K562 (cell line): ENCODE measurements around the gene BTBD16.

ENCODE experiments used
- BRCA1 ChIP-seq, 2 experiments: fragments of 450-650 bp in 1 of 2; sonication (generic) in 1 of 2; formaldehyde crosslinking in 1 of 2; IDR thresholded peaks; 2 replicates each; pipeline versions ENCODE4 v1.5.0 to v1.6.1; 2017 to 2020; ENCODE audit warnings: mild to moderate bottlenecking in 1 of 2, missing genetic modification reagents in 1 of 2
- CREB1 ChIP-seq, 2 experiments: sonication (generic) in 1 of 2; formaldehyde crosslinking in 1 of 2; IDR thresholded peaks; 2 replicates each; pipeline versions ENCODE4 v1.6.1 to v1.8.0; 2012 to 2022; ENCODE audit warnings: inconsistent platforms in 1 of 2, mild to moderate bottlenecking in 1 of 2, missing genetic modification reagents in 1 of 2, moderate library complexity in 1 of 2
- EZH2 ChIP-seq: IDR thresholded peaks from 2 replicates; pipeline ENCODE4 v1.6.1; 2012; ENCODE audit warnings: low read depth, mild to moderate bottlenecking, inconsistent platforms, low read length, borderline replicate concordance
- GABPA ChIP-seq: fragments of 200-800 bp; sonication (Bioruptor generic); conservative IDR thresholded peaks from 2 replicates; pipeline ENCODE4 v1.6.1; 2016; ENCODE audit warnings: low read depth, missing genetic modification characterization, missing compliant biosample characterization
- NFIC ChIP-seq: fragments of 450-650 bp; IDR thresholded peaks from 2 replicates; pipeline ENCODE4 v1.6.1; 2017; ENCODE audit warnings: mild to moderate bottlenecking, inconsistent platforms
- PHF20 ChIP-seq: fragments of 450-650 bp; IDR thresholded peaks from 2 replicates; pipeline ENCODE4 v1.6.1; 2018; ENCODE audit not compliant: partially characterized antibody
- POLR2A ChIP-seq: fragments of 450-650 bp; conservative IDR thresholded peaks from 2 replicates; pipeline ENCODE4 v1.6.1; 2016
- POLR2AphosphoS5 ChIP-seq: IDR thresholded peaks from 2 replicates; pipeline ENCODE4 v1.6.1; 2011; ENCODE audit warnings: mild to moderate bottlenecking, low read depth, low read length, moderate library complexity; ENCODE audit not compliant: control insufficient read depth, insufficient read depth
- SP2 ChIP-seq: IDR thresholded peaks from 2 replicates; pipeline ENCODE4 v1.6.1; 2011; ENCODE audit warnings: mild to moderate bottlenecking, low read depth, low read length, moderate library complexity; ENCODE audit not compliant: poor library complexity, severe bottlenecking; ENCODE audit errors: extremely low read depth
- ZNF121 ChIP-seq: sonication (generic); formaldehyde crosslinking; conservative IDR thresholded peaks from 2 replicates; pipeline ENCODE4 v1.8.0; 2022; ENCODE audit warnings: missing genetic modification reagents
- TF ChIP-seq, protein P1 (sequence below), 3 experiments: IDR thresholded peaks in 2 of 3; conservative IDR thresholded peaks in 1 of 3; 2 replicates each; pipeline ENCODE4 v1.5.1; 2011 to 2012; ENCODE audit warnings: low read length in 3 of 3, mild to moderate bottlenecking in 3 of 3, control low read depth in 2 of 3, improper control_type of control experiment in 1 of 3, inconsistent platforms in 1 of 3, low read depth in 1 of 3, mixed read lengths in 1 of 3, moderate library complexity in 1 of 3; ENCODE audit not compliant: insufficient read depth in 2 of 3
- TF ChIP-seq, protein P2 (sequence below): sonication (generic); formaldehyde crosslinking; IDR thresholded peaks from 2 replicates; pipeline ENCODE4 v1.5.0; 2020; ENCODE audit warnings: missing genetic modification reagents
- TF ChIP-seq, protein P3 (sequence below): sonication (generic); formaldehyde crosslinking; IDR thresholded peaks from 2 replicates; pipeline ENCODE4 v1.9.0; 2022; ENCODE audit warnings: mild to moderate bottlenecking, missing genetic modification reagents

DNA sequence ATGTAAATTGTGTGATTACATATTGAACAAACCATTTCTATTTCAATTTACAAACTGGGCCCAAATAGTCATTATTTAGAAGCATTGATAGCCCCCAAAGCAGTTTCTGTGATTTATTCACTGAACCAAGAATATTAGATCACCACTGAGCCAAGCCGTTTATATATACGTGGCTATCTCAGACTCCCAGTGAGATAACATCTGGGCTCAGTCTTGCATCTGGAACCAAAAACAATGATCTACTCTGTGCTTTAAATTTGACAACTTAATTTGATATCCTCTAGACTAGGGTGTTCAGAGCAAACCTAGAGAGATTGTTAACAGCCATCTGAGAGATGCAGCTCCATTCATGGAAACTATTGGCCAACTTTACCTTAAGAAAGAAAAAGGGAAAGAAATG lies 41.4 kb upstream of the BTBD16 start:
- TF ChIP-seq, protein P1, sequence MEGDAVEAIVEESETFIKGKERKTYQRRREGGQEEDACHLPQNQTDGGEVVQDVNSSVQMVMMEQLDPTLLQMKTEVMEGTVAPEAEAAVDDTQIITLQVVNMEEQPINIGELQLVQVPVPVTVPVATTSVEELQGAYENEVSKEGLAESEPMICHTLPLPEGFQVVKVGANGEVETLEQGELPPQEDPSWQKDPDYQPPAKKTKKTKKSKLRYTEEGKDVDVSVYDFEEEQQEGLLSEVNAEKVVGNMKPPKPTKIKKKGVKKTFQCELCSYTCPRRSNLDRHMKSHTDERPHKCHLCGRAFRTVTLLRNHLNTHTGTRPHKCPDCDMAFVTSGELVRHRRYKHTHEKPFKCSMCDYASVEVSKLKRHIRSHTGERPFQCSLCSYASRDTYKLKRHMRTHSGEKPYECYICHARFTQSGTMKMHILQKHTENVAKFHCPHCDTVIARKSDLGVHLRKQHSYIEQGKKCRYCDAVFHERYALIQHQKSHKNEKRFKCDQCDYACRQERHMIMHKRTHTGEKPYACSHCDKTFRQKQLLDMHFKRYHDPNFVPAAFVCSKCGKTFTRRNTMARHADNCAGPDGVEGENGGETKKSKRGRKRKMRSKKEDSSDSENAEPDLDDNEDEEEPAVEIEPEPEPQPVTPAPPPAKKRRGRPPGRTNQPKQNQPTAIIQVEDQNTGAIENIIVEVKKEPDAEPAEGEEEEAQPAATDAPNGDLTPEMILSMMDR (IDR thresholded peaks at IDR 0.05 in 2 of 3, conservative IDR thresholded peaks at IDR 0.05 in 1 of 3; ENCODE audit: insufficient read depth in 2 of 3, low read depth in 1 of 3, low read length in 3 of 3), result no peak
- TF ChIP-seq, protein P2, sequence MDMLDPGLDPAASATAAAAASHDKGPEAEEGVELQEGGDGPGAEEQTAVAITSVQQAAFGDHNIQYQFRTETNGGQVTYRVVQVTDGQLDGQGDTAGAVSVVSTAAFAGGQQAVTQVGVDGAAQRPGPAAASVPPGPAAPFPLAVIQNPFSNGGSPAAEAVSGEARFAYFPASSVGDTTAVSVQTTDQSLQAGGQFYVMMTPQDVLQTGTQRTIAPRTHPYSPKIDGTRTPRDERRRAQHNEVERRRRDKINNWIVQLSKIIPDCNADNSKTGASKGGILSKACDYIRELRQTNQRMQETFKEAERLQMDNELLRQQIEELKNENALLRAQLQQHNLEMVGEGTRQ (CRISPR knock-in tag), result no peak
- no peak for TF ChIP-seq GABPA (tag)
- no peak for TF ChIP-seq PHF20
- TF ChIP-seq POLR2A, result no peak
- TF ChIP-seq ZNF121 (CRISPR knock-in tag), result no peak
- TF ChIP-seq, protein P3, sequence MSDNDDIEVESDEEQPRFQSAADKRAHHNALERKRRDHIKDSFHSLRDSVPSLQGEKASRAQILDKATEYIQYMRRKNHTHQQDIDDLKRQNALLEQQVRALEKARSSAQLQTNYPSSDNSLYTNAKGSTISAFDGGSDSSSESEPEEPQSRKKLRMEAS, result no peak
- TF ChIP-seq BRCA1 (IDR thresholded peaks at IDR 0.05), result no peak
- no peak for TF ChIP-seq BRCA1 (CRISPR knock-in tag; IDR thresholded peaks at IDR 0.05)
- TF ChIP-seq SP2, result no peak
- no peak for TF ChIP-seq EZH2
- no peak for TF ChIP-seq POLR2AphosphoS5
- no peak for TF ChIP-seq NFIC
- no peak for TF ChIP-seq CREB1 (IDR thresholded peaks at IDR 0.05)
- TF ChIP-seq CREB1 (CRISPR knock-in tag; IDR thresholded peaks at IDR 0.05), result no peak
